ENCODE measurements around the gene KCNIP4. TPM values are rescaled to one million over a fixed set of nuclear protein-coding genes. Genes with fewer than 3 reads are reported as not detected.

Gene KCNIP4
- total RNA-seq, 6 experiments from 2014 or later, result not detected

DNA sequence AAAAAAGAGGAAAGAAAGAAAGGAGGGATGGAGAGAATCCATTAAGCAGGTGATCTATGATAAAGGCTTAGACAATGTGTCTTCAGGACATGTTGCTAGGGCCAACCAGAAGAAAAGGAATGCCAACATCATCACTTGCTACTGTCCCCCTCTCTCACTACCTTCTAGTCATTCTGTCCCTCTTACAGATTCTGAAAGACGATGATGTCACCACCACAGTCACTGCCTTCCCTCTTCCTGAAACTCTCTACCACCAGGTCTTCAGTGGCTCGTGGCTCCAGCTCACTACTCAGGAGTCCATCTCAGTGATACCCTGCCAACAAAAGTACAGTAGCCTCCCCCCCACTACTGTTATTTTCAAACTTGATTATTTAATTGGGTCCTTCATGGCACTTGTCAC lies 64.0 kb downstream of the KCNIP4 start:
- WGBS (ENCODE audit: insufficient coverage, low coverage, low lambda C conversion rate, missing lambda C conversion rate), result 38% methylated on average over 2 of the region's 2 CpGs
- ATAC-seq (no peak), DNase-seq (no peak)
- H3K4me3 ChIP-seq, result no peak overlapping the region
- intact Hi-C loops (cut with DNase I), result no loop called here
- H3K36me3 ChIP-seq, result no peaks in the 10 kb centered on the region
- H3K27me3 ChIP-seq, result no peaks in the 10 kb centered on the region
- H3K9me3 ChIP-seq, result no peaks in the 10 kb centered on the region
- no peak overlapping the region for H3K27ac ChIP-seq
- TF ChIP-seq POLR2A (IDR thresholded peaks at IDR 0.05), result no peak
- TF ChIP-seq, protein P1, sequence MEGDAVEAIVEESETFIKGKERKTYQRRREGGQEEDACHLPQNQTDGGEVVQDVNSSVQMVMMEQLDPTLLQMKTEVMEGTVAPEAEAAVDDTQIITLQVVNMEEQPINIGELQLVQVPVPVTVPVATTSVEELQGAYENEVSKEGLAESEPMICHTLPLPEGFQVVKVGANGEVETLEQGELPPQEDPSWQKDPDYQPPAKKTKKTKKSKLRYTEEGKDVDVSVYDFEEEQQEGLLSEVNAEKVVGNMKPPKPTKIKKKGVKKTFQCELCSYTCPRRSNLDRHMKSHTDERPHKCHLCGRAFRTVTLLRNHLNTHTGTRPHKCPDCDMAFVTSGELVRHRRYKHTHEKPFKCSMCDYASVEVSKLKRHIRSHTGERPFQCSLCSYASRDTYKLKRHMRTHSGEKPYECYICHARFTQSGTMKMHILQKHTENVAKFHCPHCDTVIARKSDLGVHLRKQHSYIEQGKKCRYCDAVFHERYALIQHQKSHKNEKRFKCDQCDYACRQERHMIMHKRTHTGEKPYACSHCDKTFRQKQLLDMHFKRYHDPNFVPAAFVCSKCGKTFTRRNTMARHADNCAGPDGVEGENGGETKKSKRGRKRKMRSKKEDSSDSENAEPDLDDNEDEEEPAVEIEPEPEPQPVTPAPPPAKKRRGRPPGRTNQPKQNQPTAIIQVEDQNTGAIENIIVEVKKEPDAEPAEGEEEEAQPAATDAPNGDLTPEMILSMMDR (IDR thresholded peaks at IDR 0.05), result no peak
- H3K4me1 ChIP-seq, result no peaks in the 10 kb centered on the region

- no peak for TF ChIP-seq POLR2A (IDR thresholded peaks at IDR 0.05)
- TF ChIP-seq, protein P1 (IDR thresholded peaks at IDR 0.05), result no peak
- Histone ChIP-seq H3K9me3 (no peaks in the 10 kb centered on the region), H3K27me3 (no peaks in the 10 kb centered on the region), H3K4me1 (no peaks in the 10 kb centered on the region), H3K27ac (no peak overlapping the region), H3K4me3 (no peak overlapping the region), H3K36me3 (no peaks in the 10 kb centered on the region)
- ATAC-seq, result no peak
- 31% methylated on average over 4 of the region's 4 CpGs for WGBS (ENCODE audit: insufficient coverage, low coverage, low lambda C conversion rate, missing lambda C conversion rate)
- DNase-seq, result no peak
- intact Hi-C loops (cut with DNase I), result no loop called here
Observed at GRCh38 chr4:21882051-21882839, 66.3 kb downstream of the KCNIP4 start.

GRCh38 chr4:21879187-21879586 lies 69.4 kb downstream of the KCNIP4 start:
- no peaks in the 10 kb centered on the region for H3K9me3 ChIP-seq
- 69% methylated on average over 2 of the region's 3 CpGs for WGBS (ENCODE audit: insufficient coverage, low coverage, low lambda C conversion rate, missing lambda C conversion rate)
- H3K4me3 ChIP-seq, result no peak overlapping the region
- ATAC-seq (no peak), DNase-seq (no peak)
- no peaks in the 10 kb centered on the region for H3K27me3 ChIP-seq
- intact Hi-C loops (cut with DNase I), result no loop called here
- no peak overlapping the region for H3K27ac ChIP-seq
- H3K36me3 ChIP-seq, result no peaks in the 10 kb centered on the region
- no peaks in the 10 kb centered on the region for H3K4me1 ChIP-seq
- TF ChIP-seq, protein P1 (IDR thresholded peaks at IDR 0.05), result no peak
- no peak for TF ChIP-seq POLR2A (IDR thresholded peaks at IDR 0.05)

GRCh38 chr4:21876711-21877110 lies 71.9 kb downstream of the KCNIP4 start:
- H3K4me1 ChIP-seq, result no peaks in the 10 kb centered on the region
- WGBS (ENCODE audit: insufficient coverage, low coverage, low lambda C conversion rate, missing lambda C conversion rate), result 26% methylated on average over 1 of the region's 1 CpG

More at GRCh38 chr4:21876711-21877110, 71.9 kb downstream of the KCNIP4 start:
- Histone ChIP-seq H3K4me3 (no peak overlapping the region), H3K36me3 (no peaks in the 10 kb centered on the region), H3K27ac (no peak overlapping the region), H3K9me3 (no peaks in the 10 kb centered on the region), H3K27me3 (no peaks in the 10 kb centered on the region)
- intact Hi-C loops (cut with DNase I), result no loop called here
- ATAC-seq, result no peak
- no peak for DNase-seq
- TF ChIP-seq, protein P1 (IDR thresholded peaks at IDR 0.05), result no peak
- TF ChIP-seq POLR2A (IDR thresholded peaks at IDR 0.05), result no peak
